PC-9 (cell line): ENCODE results near the gene PROK1. TPM values are rescaled to one million over a fixed set of nuclear protein-coding genes. Genes with fewer than 3 reads are reported as not detected.

Source experiments
- BruUV-seq: library from RNA; stranded (reverse); fragments of 400-500 nt; replicated peaks from 2 replicates; lab custom pipeline; 2021; lab: Mats Ljungman, UMichigan
- CTCF ChIA-PET: fragments of 300-600 bp; sonication (Branson Sonifier 250); formaldehyde crosslinking; loops from one replicate; lab custom pipeline; 2022; ENCODE audit warnings: antibody characterized with exemption; lab: Charles Lee
- POLR2A ChIA-PET: fragments of 300-600 bp; sonication (Branson Sonifier 250); formaldehyde crosslinking; loops from one replicate; lab custom pipeline; 2022; ENCODE audit warnings: antibody characterized with exemption; ENCODE audit not compliant: unreplicated experiment; lab: Charles Lee
- DNase-seq, 2 experiments: peaks; one replicate each; pipeline versions ENCODE4 v3.0.0 to v3.0.0-alpha.2; 2015 to 2022; ENCODE audit warnings: mixed read lengths in 1 of 2
- H2AFZ ChIP-seq: fragments of 200-600 bp; sonication (generic); 2 replicates; pipeline ENCODE4 v1.8.1; 2017; ENCODE audit warnings: antibody characterized with exemption
- H3F3A ChIP-seq: fragments of 200-600 bp; sonication (generic); 2 replicates; pipeline ENCODE4 v1.8.1; 2017; ENCODE audit warnings: antibody characterized with exemption, mild to moderate bottlenecking, low read depth; ENCODE audit not compliant: insufficient read depth
- H3K27ac ChIP-seq: fragments of 200-600 bp; sonication (generic); 2 replicates; pipeline ENCODE4 v1.6.1; 2016; ENCODE audit warnings: mixed run types
- H3K27me3 ChIP-seq: fragments of 200-600 bp; sonication (generic); 2 replicates; pipeline ENCODE4 v1.6.1; 2016; ENCODE audit warnings: low read depth, mixed run types; ENCODE audit not compliant: insufficient read depth
- H3K36me3 ChIP-seq: fragments of 200-600 bp; sonication (generic); 2 replicates; pipeline ENCODE4 v1.6.1; 2016; ENCODE audit warnings: low read depth, mixed run types
- H3K4me1 ChIP-seq: fragments of 200-600 bp; sonication (generic); replicated peaks from 2 replicates; pipeline ENCODE4 v1.6.1; 2016; ENCODE audit warnings: mixed run types; ENCODE audit not compliant: insufficient read depth
- H3K4me2 ChIP-seq: fragments of 200-600 bp; sonication (generic); 2 replicates; pipeline ENCODE4 v1.6.1; 2017; ENCODE audit warnings: mixed run types
- H3K4me3 ChIP-seq: fragments of 200-600 bp; sonication (generic); 2 replicates; pipeline ENCODE4 v1.6.1; 2016; ENCODE audit warnings: mixed run types
- H3K79me2 ChIP-seq: fragments of 200-600 bp; sonication (generic); 2 replicates; pipeline ENCODE4 v1.6.1; 2017; ENCODE audit warnings: low read depth, mixed run types
- H3K9me2 ChIP-seq: fragments of 200-600 bp; sonication (generic); 2 replicates; pipeline ENCODE4 v1.8.1; 2017; ENCODE audit warnings: mild to moderate bottlenecking; ENCODE audit not compliant: insufficient read depth
- H3K9me3 ChIP-seq: fragments of 200-600 bp; sonication (generic); 2 replicates; pipeline ENCODE4 v1.8.1; 2016; ENCODE audit warnings: low read depth; ENCODE audit not compliant: insufficient read depth
- H4K20me1 ChIP-seq: fragments of 200-600 bp; sonication (generic); 2 replicates; pipeline ENCODE4 v1.8.1; 2017; ENCODE audit not compliant: insufficient read depth
- CTCF ChIP-seq: fragments of 200-600 bp; sonication (generic); conservative IDR thresholded peaks from 2 replicates; pipeline ENCODE4 v1.6.1; 2017; ENCODE audit warnings: mixed run types, antibody characterized with exemption, mild to moderate bottlenecking, moderate library complexity
- EZH2 ChIP-seq: fragments of 200-600 bp; sonication (generic); IDR thresholded peaks from 2 replicates; pipeline ENCODE4 v1.8.0; 2017; ENCODE audit warnings: antibody characterized with exemption, low read depth
- intact Hi-C: fragments of 100-400 bp; cut with micrococcal nuclease; formaldehyde crosslinking; loops from one replicate; pipeline ENCODE4 v1.10.0; 2022; ENCODE audit not compliant: unreplicated experiment
- total RNA-seq: library from RNA; stranded (reverse); gene quantifications from 2 replicates; pipeline ENCODE4 v1.2.3, GENCODE V29; 2021

PROK1 gene
- total RNA-seq, 1 experiment from 2014 or later, result not detected

GRCh38 chr1:110407260-110408210, 43.4 kb upstream of the PROK1 start, which contains the start of gene LAMTOR5:
Gene LAMTOR5, minus strand, starts transcription at chr1:110407694. Its CDS starts 74 bp downstream, at chr1:110407620.
- BruUV-seq, result TSS peak; percentile 74
- POLR2A ChIA-PET, result interaction anchor here (0.7 kb wide), 1 partner anchor 58 kb away, joined by 3 read pairs; no protein-coding TSS in a partner anchor
- intact Hi-C loops, result loop anchor here (1.0 kb wide), 1 partner anchor 69 kb away; no protein-coding TSS in a partner anchor

GRCh38 chr1:110408488-110408887, 42.5 kb upstream of the PROK1 start:
- Histone ChIP-seq H3K36me3 (peaks cover 20% of the 10 kb centered on the region), H3K79me2 (peaks cover 49% of the 10 kb centered on the region), H3K4me1 (peaks cover 22% of the 10 kb centered on the region), H3K4me3 (peak overlapping the region; percentile 84), H3K27me3 (no peaks in the 10 kb centered on the region), H2AFZ (no peak overlapping the region; the same call in 1 of the 2 replicates), H3K9me3 (no peaks in the 10 kb centered on the region), H3K9me2 (no peaks in the 10 kb centered on the region), H3K4me2 (peak overlapping the region; percentile 89), H3F3A (peaks cover 29% of the 10 kb centered on the region; the same call in 1 of the 2 replicates), H3K27ac (no peak overlapping the region; the same call in 1 of the 2 replicates), H4K20me1 (no peaks in the 10 kb centered on the region; the same call in 1 of the 2 replicates)
- no TSS peak for BruUV-seq
- ChIA-PET CTCF (interaction anchor here (0.6 to 1.5 kb wide), 6 partner anchors 52 to 273 kb away, joined by 3 to 21 read pairs (median 3); no protein-coding TSS in a partner anchor), POLR2A (no interaction called here)
- DNase-seq, result peak in 1 of 2 experiments; percentile 54
- no peak for TF ChIP-seq EZH2
- no peak for TF ChIP-seq CTCF
- intact Hi-C loops, result no loop called here

More at GRCh38 chr1:110407260-110408210, 43.4 kb upstream of the PROK1 start, which contains the start of gene LAMTOR5:
- peak within 1 kb of the TSS; percentile 94 for H2AFZ ChIP-seq
- peak; percentile 93 for DNase-seq
- H3K79me2 ChIP-seq, result peaks cover 49% of the 10 kb centered on the region
- H3K27ac ChIP-seq, result peak within 1 kb of the TSS; percentile 60
- peak within 1 kb of the TSS; percentile 89 for H3K4me2 ChIP-seq
- H3K4me1 ChIP-seq, result peaks cover 22% of the 10 kb centered on the region
- H3K36me3 ChIP-seq, result peaks cover 29% of the 10 kb centered on the region
- CTCF ChIA-PET, result no interaction called here
- TF ChIP-seq CTCF (peak; percentile 40; the same call in 1 of the 2 replicates), EZH2 (no peak)
- H3F3A ChIP-seq, result peaks cover 29% of the 10 kb centered on the region; the same call in 1 of the 2 replicates
- no peaks in the 10 kb centered on the region for H3K9me2 ChIP-seq
- no peaks in the 10 kb centered on the region for H3K27me3 ChIP-seq
- H3K4me3 ChIP-seq, result peak within 1 kb of the TSS; percentile 84
- no peaks in the 10 kb centered on the region; the same call in 1 of the 2 replicates for H4K20me1 ChIP-seq
- H3K9me3 ChIP-seq, result no peaks in the 10 kb centered on the region

GRCh38 chr1:110409316-110409715, 41.6 kb upstream of the PROK1 start:
- Histone ChIP-seq H3K9me3 (no peaks in the 10 kb centered on the region), H3K4me3 (no peak overlapping the region), H4K20me1 (no peaks in the 10 kb centered on the region; the same call in 1 of the 2 replicates), H3K79me2 (peaks cover 45% of the 10 kb centered on the region), H3K36me3 (peaks cover 12% of the 10 kb centered on the region), H3K27me3 (no peaks in the 10 kb centered on the region), H3K4me1 (peaks cover 22% of the 10 kb centered on the region), H3K4me2 (peak overlapping the region; percentile 89; the same call in 1 of the 2 replicates), H3K9me2 (no peaks in the 10 kb centered on the region), H2AFZ (no peak overlapping the region), H3K27ac (no peak overlapping the region), H3F3A (peaks cover 22% of the 10 kb centered on the region; the same call in 1 of the 2 replicates)
- no peak for TF ChIP-seq CTCF
- no peak for TF ChIP-seq EZH2
- DNase-seq, result no peak
- ChIA-PET POLR2A (interaction anchor here (0.6 kb wide), 2 partner anchors 51 to 1728 kb away, joined by 6 to 17 read pairs; no protein-coding TSS in a partner anchor), CTCF (interaction anchor here (0.6 to 1.5 kb wide), 3 partner anchors 51 to 207 kb away, joined by 4 to 21 read pairs (median 12); no protein-coding TSS in a partner anchor)
- intact Hi-C loops, result no loop called here
- BruUV-seq, result no TSS peak
